B cell (primary cell): ENCODE data around the gene USP1. TPM values are rescaled to one million over a fixed set of nuclear protein-coding genes. Genes with fewer than 3 reads are reported as not detected.

Experiments
- ATAC-seq: fragments of 200-7000 bp; cut with Tn5 transposase; one replicate; pipeline ENCODE4 v1.10.0; 2021; ENCODE audit warnings: low read depth, mild to moderate bottlenecking, moderate number of reproducible peaks, moderate library complexity
- CTCF ChIA-PET: fragments of 350-600 bp; sonication (Branson Sonifier 250); formaldehyde crosslinking; loops from one replicate; lab custom pipeline; 2021; ENCODE audit warnings: antibody characterized with exemption, inconsistent platforms; lab: Charles Lee
- POLR2A ChIA-PET: fragments of 350-600 bp; sonication (Branson Sonifier 250); formaldehyde crosslinking; loops from one replicate; lab custom pipeline; 2021; ENCODE audit warnings: antibody characterized with exemption; lab: Charles Lee
- DNase-seq: peaks from one replicate; pipeline ENCODE4 v3.0.0; 2013
- H2AFZ ChIP-seq: 2 replicates; pipeline ENCODE4 v1.6.1; 2012; ENCODE audit warnings: mild to moderate bottlenecking, low read depth, low read length; ENCODE audit not compliant: insufficient read depth, poor library complexity, severe bottlenecking
- H3K27ac ChIP-seq, 2 donors: 1 replicate in 1 of 2; 2 replicates in 1 of 2; pipeline ENCODE4 v1.5.1; 2012 to 2013; ENCODE audit warnings: low read length in 2 of 2, mild to moderate bottlenecking in 2 of 2, moderate library complexity in 1 of 2
- H3K27me3 ChIP-seq, 4 experiments: fragments of 200-600 bp in 1 of 4; sonication (generic) in 1 of 4; replicated peaks in 1 of 4; 1 replicate in 2 of 4; 2 replicates in 2 of 4; pipeline versions ENCODE4 v1.6.1 to v1.7.0; 2013 to 2016; ENCODE audit warnings: low read length in 3 of 4, mild to moderate bottlenecking in 2 of 4, mixed read lengths in 1 of 4, moderate library complexity in 1 of 4; ENCODE audit not compliant: insufficient read depth in 4 of 4, control insufficient read depth in 3 of 4; ENCODE audit errors: control extremely low read depth in 1 of 4
- H3K36me3 ChIP-seq, 2 experiments: replicated peaks in 1 of 2; 1 replicate in 1 of 2; 2 replicates in 1 of 2; pipeline versions ENCODE4 v1.6.1 to v1.7.1; 2013; ENCODE audit warnings: low read length in 1 of 2; ENCODE audit not compliant: insufficient read depth in 2 of 2, control insufficient read depth in 1 of 2; ENCODE audit errors: control extremely low read depth in 1 of 2, extremely low read depth in 1 of 2
- H3K4me1 ChIP-seq, 2 donors: fragments of 200-600 bp in 1 of 2; sonication (generic) in 1 of 2; 1 replicate in 1 of 2; 2 replicates in 1 of 2; pipeline versions ENCODE4 v1.5.1 to v1.6.1; 2013 to 2017; ENCODE audit warnings: low read length in 2 of 2; ENCODE audit not compliant: control insufficient read depth in 2 of 2, insufficient read depth in 2 of 2
- H3K4me2 ChIP-seq: replicated peaks from 2 replicates; pipeline ENCODE3; 2012; ENCODE audit warnings: mild to moderate bottlenecking, low read depth, low read length; ENCODE audit not compliant: poor library complexity, severe bottlenecking
- H3K4me3 ChIP-seq, 5 experiments: fragments of 200-600 bp in 1 of 5; sonication (generic) in 1 of 5; 1 replicate in 3 of 5; 2 replicates in 2 of 5; pipeline versions ENCODE4 v1.5.1 to v1.7.0; 2011 to 2016; ENCODE audit warnings: low read length in 4 of 5, mild to moderate bottlenecking in 4 of 5, low read depth in 2 of 5, control low read depth in 1 of 5, moderate library complexity in 1 of 5; ENCODE audit not compliant: insufficient read depth in 1 of 5; ENCODE audit errors: control extremely low read depth in 1 of 5, extremely low read depth in 1 of 5
- H3K79me2 ChIP-seq: fragments of 200-600 bp; sonication (generic); one replicate; pipeline ENCODE4 v1.6.0; 2016; ENCODE audit warnings: low read length; ENCODE audit not compliant: control insufficient read depth, insufficient read depth
- H3K9ac ChIP-seq: fragments of 200-600 bp; sonication (generic); 2 replicates; pipeline ENCODE4 v1.6.1; 2017; ENCODE audit warnings: mild to moderate bottlenecking, low read length, moderate library complexity
- H3K9me3 ChIP-seq, 3 donors: one replicate each; pipeline versions ENCODE4 v1.6.1 to v1.7.1; 2013; ENCODE audit warnings: low read length in 2 of 3; ENCODE audit not compliant: control insufficient read depth in 2 of 3, insufficient read depth in 1 of 3; ENCODE audit errors: control extremely low read depth in 1 of 3
- H4K20me1 ChIP-seq: 2 replicates; pipeline ENCODE4 v1.6.0; 2012; ENCODE audit warnings: mild to moderate bottlenecking, low read length; ENCODE audit not compliant: insufficient read depth, control insufficient read depth, poor library complexity, severe bottlenecking
- H3K27ac Mint-ChIP-seq: one replicate; pipeline ENCODE4 v1.8.0; 2021; ENCODE audit warnings: mixed read lengths
- H3K27me3 Mint-ChIP-seq: one replicate; pipeline ENCODE4 v1.8.0; 2021; ENCODE audit warnings: mixed read lengths
- H3K4me1 Mint-ChIP-seq: one replicate; pipeline ENCODE4 v1.8.0; 2021; ENCODE audit warnings: mixed read lengths
- H3K4me3 Mint-ChIP-seq: one replicate; pipeline ENCODE4 v1.8.0; 2021; ENCODE audit warnings: mixed read lengths
- H3K9me3 Mint-ChIP-seq: one replicate; pipeline ENCODE4 v1.8.0; 2022; ENCODE audit warnings: mixed read lengths; ENCODE audit not compliant: insufficient read depth
- EZH2 ChIP-seq: IDR thresholded peaks from 2 replicates; pipeline ENCODE4 v1.6.1; 2012; ENCODE audit warnings: borderline replicate concordance, low read depth, mild to moderate bottlenecking, moderate library complexity, low read length; ENCODE audit not compliant: insufficient read depth, poor library complexity, severe bottlenecking
- WGBS: methylation state at CpG from one replicate; pipeline ENCODE4 v1.1.5; 2013; ENCODE audit warnings: missing lambda C conversion rate; ENCODE audit not compliant: insufficient coverage; 5-methylcytosine and 5-hydroxymethylcytosine counted together
- intact Hi-C: fragments of 100-400 bp; cut with micrococcal nuclease; formaldehyde crosslinking; loops from one replicate; pipeline ENCODE4 v1.10.0; 2022
- polyA plus RNA-seq: library from polyadenylated mRNA; depleted of rRNA; stranded (reverse); fragments of >200 nt; gene quantifications from 2 replicates; pipeline ENCODE4 v1.2.3, GENCODE V29; 2012
- total RNA-seq, 2 donors: library from RNA; stranded (reverse); fragments of 120-200 nt in 1 of 2; gene quantifications; 1 replicate in 1 of 2; 2 replicates in 1 of 2; pipeline versions ENCODE4 v1.2.3 to v1.2.4, GENCODE V29; 2013 to 2022
- TF ChIP-seq, protein P1 (sequence below): fragments of 200-600 bp; IDR thresholded peaks from one replicate; pipeline ENCODE4 v1.8.0; 2022; ENCODE audit warnings: antibody characterized with exemption, mild to moderate bottlenecking

The USP1 gene
- total and polyA plus RNA-seq, 2 donors (not counting 1 experiment from before 2014, with no cell fraction given): 6.1 to 32.7 TPM

DNA sequence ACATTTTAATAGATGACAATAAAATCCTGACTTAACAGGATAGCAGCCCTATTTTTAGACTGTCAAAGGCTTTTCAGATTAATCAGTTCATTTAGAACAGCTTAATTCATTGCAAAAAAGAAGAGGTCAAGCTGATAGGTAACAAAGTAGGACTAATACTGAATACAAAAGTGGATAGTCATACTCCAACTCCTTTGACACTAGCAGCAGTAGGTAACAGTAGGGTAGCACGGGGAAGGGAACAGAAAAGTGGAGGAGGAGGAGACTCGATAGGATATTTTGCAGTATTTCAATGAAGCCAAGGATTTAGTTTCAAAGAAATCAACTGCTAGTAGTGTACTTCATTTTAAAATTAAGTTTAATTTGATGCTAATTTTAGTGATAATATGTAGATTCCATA is 51.1 kb downstream of the USP1 start:
- Mint-ChIP-seq H3K9me3 (no peaks in the 10 kb centered on the region), H3K4me3 (no peak overlapping the region), H3K27ac (no peak overlapping the region), H3K27me3 (no peaks in the 10 kb centered on the region), H3K4me1 (peaks cover 24% of the 10 kb centered on the region)
- H4K20me1 ChIP-seq: no peaks in the 10 kb centered on the region
- H3K36me3 ChIP-seq: no peaks in the 10 kb centered on the region
- H3K4me1 ChIP-seq: peaks cover 12 to 21% of the 10 kb centered on the region in 2 donors
- H3K9me3 ChIP-seq: no peaks in the 10 kb centered on the region
- H3K27me3 ChIP-seq: no peaks in the 10 kb centered on the region
- H3K9ac ChIP-seq: no peak overlapping the region
- intact Hi-C loops: no loop called here
- TF ChIP-seq, protein P1, sequence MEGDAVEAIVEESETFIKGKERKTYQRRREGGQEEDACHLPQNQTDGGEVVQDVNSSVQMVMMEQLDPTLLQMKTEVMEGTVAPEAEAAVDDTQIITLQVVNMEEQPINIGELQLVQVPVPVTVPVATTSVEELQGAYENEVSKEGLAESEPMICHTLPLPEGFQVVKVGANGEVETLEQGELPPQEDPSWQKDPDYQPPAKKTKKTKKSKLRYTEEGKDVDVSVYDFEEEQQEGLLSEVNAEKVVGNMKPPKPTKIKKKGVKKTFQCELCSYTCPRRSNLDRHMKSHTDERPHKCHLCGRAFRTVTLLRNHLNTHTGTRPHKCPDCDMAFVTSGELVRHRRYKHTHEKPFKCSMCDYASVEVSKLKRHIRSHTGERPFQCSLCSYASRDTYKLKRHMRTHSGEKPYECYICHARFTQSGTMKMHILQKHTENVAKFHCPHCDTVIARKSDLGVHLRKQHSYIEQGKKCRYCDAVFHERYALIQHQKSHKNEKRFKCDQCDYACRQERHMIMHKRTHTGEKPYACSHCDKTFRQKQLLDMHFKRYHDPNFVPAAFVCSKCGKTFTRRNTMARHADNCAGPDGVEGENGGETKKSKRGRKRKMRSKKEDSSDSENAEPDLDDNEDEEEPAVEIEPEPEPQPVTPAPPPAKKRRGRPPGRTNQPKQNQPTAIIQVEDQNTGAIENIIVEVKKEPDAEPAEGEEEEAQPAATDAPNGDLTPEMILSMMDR: no peak
- TF ChIP-seq EZH2: no peak
- no peak overlapping the region for H3K27ac ChIP-seq
- no peak for DNase-seq
- H3K79me2 ChIP-seq: no peaks in the 10 kb centered on the region
- CTCF ChIA-PET: interaction anchor here (0.9 kb wide), 1 partner anchor 20 kb away, joined by 3 read pairs; no protein-coding TSS in a partner anchor
- H2AFZ ChIP-seq: no peak overlapping the region
- no peak overlapping the region for H3K4me2 ChIP-seq
- ATAC-seq: no peak
- POLR2A ChIA-PET: no interaction called here
- H3K4me3 ChIP-seq: no peak overlapping the region
- WGBS: no CpG with 5 or more reads among the region's 2 CpGs

DNA sequence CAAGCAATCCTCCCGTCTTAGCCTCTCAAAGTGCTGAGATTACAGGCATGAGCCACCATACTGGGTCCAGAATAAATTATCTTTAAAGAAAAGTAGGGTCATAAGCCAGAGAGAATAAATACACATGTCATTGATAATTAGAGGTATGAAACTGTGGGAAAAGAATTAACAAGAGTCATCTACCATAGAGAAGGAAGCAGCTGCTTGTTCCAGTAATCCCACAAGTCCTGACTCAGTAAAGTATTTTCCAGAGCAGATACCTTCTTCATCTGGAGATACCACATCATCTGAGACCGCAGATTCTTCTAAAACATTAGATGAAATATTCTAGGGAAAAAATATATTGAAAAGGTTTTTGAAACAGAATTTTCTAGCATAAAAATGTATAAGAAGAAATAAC is 55.7 kb downstream of the USP1 start:
- no peaks in the 10 kb centered on the region for H3K27me3 ChIP-seq
- no peaks in the 10 kb centered on the region for H3K9me3 ChIP-seq
- no peak overlapping the region for H2AFZ ChIP-seq
- ATAC-seq (no peak), DNase-seq (no peak)
- H3K9ac ChIP-seq: no peak overlapping the region
- no peaks in the 10 kb centered on the region for H3K79me2 ChIP-seq
- no peak overlapping the region for H3K27ac Mint-ChIP-seq
- no peaks in the 10 kb centered on the region for H3K9me3 Mint-ChIP-seq
- WGBS: no CpG with 5 or more reads among the region's 2 CpGs
- POLR2A ChIA-PET: no interaction called here
- H3K27ac ChIP-seq: no peak overlapping the region
- no peak overlapping the region for H3K4me2 ChIP-seq
- CTCF ChIA-PET: no interaction called here
- TF ChIP-seq, protein P1: no peak
- no peak for TF ChIP-seq EZH2
- no peaks in the 10 kb centered on the region for H3K36me3 ChIP-seq
- no peaks in the 10 kb centered on the region for H3K4me1 Mint-ChIP-seq
- intact Hi-C loops: no loop called here
- no peaks in the 10 kb centered on the region for H4K20me1 ChIP-seq
- no peak overlapping the region for H3K4me3 Mint-ChIP-seq
- no peak overlapping the region for H3K4me3 ChIP-seq
- no peaks in the 10 kb centered on the region for H3K4me1 ChIP-seq
- no peaks in the 10 kb centered on the region for H3K27me3 Mint-ChIP-seq
